WERI-Rb-1 (cell line): ENCODE data around the gene HS2ST1.

Experiments used
- DNase-seq: peaks from one replicate; pipeline ENCODE4 v3.0.0-alpha.2; 2020
- H3K27ac ChIP-seq: fragments of 250-450 bp; sonication (Bioruptor Pico); 2 replicates; pipeline ENCODE4 v1.5.1; 2020; ENCODE audit warnings: mild to moderate bottlenecking, moderate library complexity
- H3K27me3 ChIP-seq: fragments of 250-450 bp; sonication (Bioruptor Pico); 2 replicates; pipeline ENCODE4 v1.5.1; 2021; ENCODE audit warnings: mild to moderate bottlenecking, low read depth, moderate library complexity; ENCODE audit not compliant: insufficient read depth, severe bottlenecking
- H3K36me3 ChIP-seq: fragments of 250-450 bp; sonication (Bioruptor Pico); 2 replicates; pipeline ENCODE4 v1.5.1; 2020; ENCODE audit warnings: mild to moderate bottlenecking, moderate library complexity
- H3K4me3 ChIP-seq: 2 replicates; pipeline ENCODE4 v1.5.1; 2011; ENCODE audit warnings: low read depth, mild to moderate bottlenecking, control low read depth, low read length
- H3K9me3 ChIP-seq: fragments of 250-450 bp; sonication (Bioruptor Pico); 2 replicates; pipeline ENCODE4 v1.5.1; 2021; ENCODE audit warnings: mild to moderate bottlenecking, moderate library complexity; ENCODE audit not compliant: severe bottlenecking
- CTCF ChIP-seq: IDR thresholded peaks from 2 replicates; pipeline ENCODE4 v1.5.1; 2011; ENCODE audit warnings: low read depth, mild to moderate bottlenecking, control low read depth, inconsistent platforms, low read length

HS2ST1 gene

GRCh38 chr1:87115317-87115890 is 201.0 kb downstream of the HS2ST1 start:
- H3K36me3 ChIP-seq: no peaks in the 10 kb centered on the region
- H3K27ac ChIP-seq: no peak overlapping the region
- no peak for DNase-seq
- no peaks in the 10 kb centered on the region for H3K9me3 ChIP-seq
- H3K27me3 ChIP-seq: no peaks in the 10 kb centered on the region
- H3K4me3 ChIP-seq: no peak overlapping the region
- TF ChIP-seq CTCF: no peak

- DNase-seq: no peak
- no peak overlapping the region for H3K4me3 ChIP-seq
Measured at GRCh38 chr1:87115891-87116290, 201.5 kb downstream of the HS2ST1 start.

GRCh38 chr1:87117761-87118368 is 203.4 kb downstream of the HS2ST1 start:
- no peak for DNase-seq
- no peak for TF ChIP-seq CTCF
- no peaks in the 10 kb centered on the region for H3K9me3 ChIP-seq
- H3K27me3 ChIP-seq: no peaks in the 10 kb centered on the region
- H3K4me3 ChIP-seq: no peak overlapping the region
- no peaks in the 10 kb centered on the region for H3K36me3 ChIP-seq
- no peak overlapping the region for H3K27ac ChIP-seq

More at GRCh38 chr1:87115891-87116290, 201.5 kb downstream of the HS2ST1 start:
- H3K27me3 ChIP-seq: no peaks in the 10 kb centered on the region
- no peak overlapping the region for H3K27ac ChIP-seq
- no peak for TF ChIP-seq CTCF
- H3K36me3 ChIP-seq: no peaks in the 10 kb centered on the region
- H3K9me3 ChIP-seq: no peaks in the 10 kb centered on the region

- DNase-seq: no peak
- no peak overlapping the region for H3K4me3 ChIP-seq
- no peaks in the 10 kb centered on the region for H3K36me3 ChIP-seq
- H3K9me3 ChIP-seq: no peaks in the 10 kb centered on the region
- no peaks in the 10 kb centered on the region for H3K27me3 ChIP-seq
- H3K27ac ChIP-seq: no peak overlapping the region
- no peak for TF ChIP-seq CTCF
Measured at GRCh38 chr1:87119541-87120140, 205.2 kb downstream of the HS2ST1 start.

GRCh38 chr1:87120779-87121178 is 206.3 kb downstream of the HS2ST1 start:
- H3K36me3 ChIP-seq: no peaks in the 10 kb centered on the region
- no peaks in the 10 kb centered on the region for H3K27me3 ChIP-seq
- peak; percentile 51 for TF ChIP-seq CTCF
- H3K9me3 ChIP-seq: no peaks in the 10 kb centered on the region
- H3K4me3 ChIP-seq: no peak overlapping the region
- H3K27ac ChIP-seq: no peak overlapping the region
- peak; percentile 19 for DNase-seq
